Jurkat, Clone E6-1 (cell line): ENCODE measurements around the gene SLC47A2.
A peak's percentile ranks its signal among the peaks of the same experiment; 100 is the strongest.

Source experiments
- DNase-seq: peaks from one replicate; pipeline ENCODE4 v3.0.0-alpha.2; 2011; ENCODE audit warnings: low read depth, low spot score
- H3K4me3 ChIP-seq: 2 replicates; pipeline ENCODE4 v1.5.1; 2011; ENCODE audit warnings: mild to moderate bottlenecking, low read length, control low read depth, moderate library complexity

Gene SLC47A2

DNA sequence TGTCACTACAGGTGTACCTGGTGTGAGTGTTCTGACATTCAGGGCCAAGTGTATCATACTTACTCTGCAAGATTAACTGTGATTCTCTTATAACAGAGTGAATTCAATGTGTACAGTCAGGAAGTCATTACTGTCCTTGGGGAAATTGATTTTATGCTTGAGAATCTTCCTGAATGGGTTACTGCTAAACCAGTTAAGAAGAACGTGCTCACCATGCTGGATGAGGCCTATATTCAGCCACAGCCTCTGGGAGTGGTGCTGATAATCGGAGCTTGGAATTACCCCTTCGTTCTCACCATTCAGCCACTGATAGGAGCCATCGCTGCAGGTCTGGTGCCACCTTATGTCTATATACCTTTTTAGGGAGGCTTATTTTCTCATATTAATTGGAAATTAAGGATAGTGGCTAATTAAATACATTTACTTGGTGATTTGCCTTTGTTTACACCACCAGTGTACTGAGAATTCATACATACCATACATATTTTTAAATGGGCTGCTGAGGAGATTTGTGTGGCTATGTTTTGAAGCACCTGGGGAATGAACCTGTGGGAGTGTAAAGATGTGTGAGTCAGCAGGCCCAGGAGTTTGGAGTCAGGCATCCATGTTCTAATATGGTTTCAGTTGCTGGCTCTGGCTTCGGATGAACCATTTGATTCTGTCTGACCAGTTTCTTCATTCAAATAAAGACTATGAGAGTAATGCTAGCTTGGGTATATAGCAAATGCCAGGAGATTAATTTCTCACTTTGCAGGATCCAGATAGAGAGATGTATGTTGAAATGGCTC is 64.7 kb downstream of the SLC47A2 start:
- no peak for DNase-seq
- no peak overlapping the region for H3K4me3 ChIP-seq

DNA sequence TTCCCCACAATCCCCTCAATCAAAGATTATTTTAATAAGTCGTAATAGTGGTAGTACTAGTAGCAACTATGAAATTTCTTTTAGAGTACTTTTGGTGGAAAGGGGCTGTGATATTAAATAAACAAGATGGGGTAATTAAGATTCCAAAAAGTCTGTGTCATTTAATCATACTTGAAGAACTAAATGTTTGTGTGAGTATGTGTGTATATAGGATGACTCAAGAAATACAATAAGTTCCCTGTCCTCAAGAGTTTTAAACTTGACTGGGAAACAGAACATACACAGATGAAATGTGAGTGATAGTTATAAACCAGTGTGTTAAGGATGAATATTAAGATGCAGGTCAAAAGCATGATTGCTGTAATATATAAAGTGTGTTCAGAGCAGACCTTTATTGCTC is 65.6 kb downstream of the SLC47A2 start:
- no peak overlapping the region for H3K4me3 ChIP-seq

DNA sequence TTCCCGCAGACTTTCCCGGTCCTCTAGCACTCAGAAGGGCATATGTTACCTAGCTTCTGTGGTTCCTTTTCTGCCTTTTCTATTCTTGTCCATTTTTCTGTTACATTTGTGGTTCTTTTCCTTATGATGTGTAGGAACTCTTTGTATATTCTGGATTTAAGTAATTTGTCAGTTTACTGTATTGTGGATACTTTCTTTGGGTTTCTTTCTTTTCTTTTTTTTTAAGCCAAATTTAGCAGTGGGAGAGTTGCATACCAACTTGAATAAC is 67.2 kb downstream of the SLC47A2 start:
- no peak for DNase-seq
- H3K4me3 ChIP-seq = peak overlapping the region; percentile 73

More for the DNA sequence above, 65.6 kb downstream of the SLC47A2 start:
- no peak for DNase-seq

DNA sequence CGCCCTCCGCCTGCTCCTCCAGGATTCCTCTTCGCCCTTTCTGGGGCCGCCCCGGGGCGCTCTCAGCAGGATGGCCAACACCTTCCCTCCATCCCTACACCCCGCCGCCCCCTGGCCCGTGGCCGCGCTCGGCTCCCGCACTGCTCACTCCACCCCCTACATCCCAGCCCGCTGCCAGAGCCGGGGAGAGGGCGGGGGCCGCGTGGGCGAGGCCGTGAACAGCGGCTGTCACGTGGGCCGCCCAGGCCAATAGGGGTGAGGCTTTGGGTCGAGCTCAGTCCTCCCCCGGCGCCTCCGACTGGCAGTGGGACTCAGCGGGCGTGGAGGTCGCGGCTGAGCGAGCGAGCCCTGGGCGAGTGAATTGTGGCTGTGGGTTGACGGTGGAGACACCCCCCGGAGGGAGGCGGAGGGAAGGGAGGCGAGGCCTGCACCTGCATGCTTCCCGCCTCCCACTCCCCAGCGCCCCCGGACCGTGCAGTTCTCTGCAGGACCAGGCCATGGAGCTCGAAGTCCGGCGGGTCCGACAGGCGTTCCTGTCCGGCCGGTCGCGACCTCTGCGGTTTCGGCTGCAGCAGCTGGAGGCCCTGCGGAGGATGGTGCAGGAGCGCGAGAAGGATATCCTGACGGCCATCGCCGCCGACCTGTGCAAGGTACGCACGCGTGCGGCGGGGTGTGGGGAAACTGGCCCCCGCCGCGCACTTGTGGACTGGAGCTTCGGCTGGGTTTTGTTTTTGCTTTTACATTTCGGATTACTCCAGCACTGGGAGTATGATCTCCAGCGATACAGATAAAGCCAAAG is 67.7 kb downstream of the SLC47A2 start, which contains the start of gene ALDH3A2:
ALDH3A2 (plus strand) TSS at position 277 of the 799 bp plus-strand sequence; CDS start at position 498, 221 bp downstream.
- peak; percentile 77 for DNase-seq
- H3K4me3 ChIP-seq = peak within 1 kb of the TSS; percentile 73

DNA sequence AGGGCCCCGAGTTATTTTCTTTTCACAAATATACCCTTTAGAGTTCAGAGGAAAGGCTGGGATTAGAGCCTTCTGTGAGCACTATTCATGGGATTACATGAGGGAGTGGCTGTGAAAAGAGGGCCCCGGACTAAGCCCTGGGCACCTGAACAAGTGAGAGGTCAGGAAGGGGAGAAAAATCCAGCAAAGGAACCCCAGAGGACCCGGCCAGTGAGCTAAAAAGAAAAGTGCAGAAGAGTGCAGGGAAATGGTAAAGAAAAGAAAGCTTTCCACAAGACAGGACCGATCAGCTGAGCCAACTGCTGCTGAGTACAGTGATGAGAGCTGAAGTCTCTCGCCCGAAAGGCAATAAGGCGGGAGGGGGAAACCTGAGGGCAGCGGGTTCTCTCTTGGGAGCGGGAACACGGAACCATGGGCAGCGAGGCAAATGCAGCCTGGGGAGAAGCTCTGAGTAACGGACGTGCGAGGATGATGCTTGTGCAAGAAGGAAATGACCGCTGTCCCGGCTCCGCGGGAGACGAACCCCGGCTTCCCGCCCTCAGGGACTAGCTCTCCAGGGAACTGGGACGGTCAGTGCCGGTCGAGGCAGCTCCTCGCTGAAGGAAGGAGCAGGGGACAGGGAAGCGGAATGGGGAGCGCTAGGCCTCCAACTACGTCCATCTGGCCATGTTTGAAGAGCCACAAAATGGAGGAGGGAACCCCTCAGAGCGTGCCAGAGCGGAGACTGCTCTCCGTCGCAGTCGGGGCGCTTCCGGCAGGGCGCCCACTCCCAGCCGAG is 68.5 kb downstream of the SLC47A2 start:
- DNase-seq = no peak

DNA sequence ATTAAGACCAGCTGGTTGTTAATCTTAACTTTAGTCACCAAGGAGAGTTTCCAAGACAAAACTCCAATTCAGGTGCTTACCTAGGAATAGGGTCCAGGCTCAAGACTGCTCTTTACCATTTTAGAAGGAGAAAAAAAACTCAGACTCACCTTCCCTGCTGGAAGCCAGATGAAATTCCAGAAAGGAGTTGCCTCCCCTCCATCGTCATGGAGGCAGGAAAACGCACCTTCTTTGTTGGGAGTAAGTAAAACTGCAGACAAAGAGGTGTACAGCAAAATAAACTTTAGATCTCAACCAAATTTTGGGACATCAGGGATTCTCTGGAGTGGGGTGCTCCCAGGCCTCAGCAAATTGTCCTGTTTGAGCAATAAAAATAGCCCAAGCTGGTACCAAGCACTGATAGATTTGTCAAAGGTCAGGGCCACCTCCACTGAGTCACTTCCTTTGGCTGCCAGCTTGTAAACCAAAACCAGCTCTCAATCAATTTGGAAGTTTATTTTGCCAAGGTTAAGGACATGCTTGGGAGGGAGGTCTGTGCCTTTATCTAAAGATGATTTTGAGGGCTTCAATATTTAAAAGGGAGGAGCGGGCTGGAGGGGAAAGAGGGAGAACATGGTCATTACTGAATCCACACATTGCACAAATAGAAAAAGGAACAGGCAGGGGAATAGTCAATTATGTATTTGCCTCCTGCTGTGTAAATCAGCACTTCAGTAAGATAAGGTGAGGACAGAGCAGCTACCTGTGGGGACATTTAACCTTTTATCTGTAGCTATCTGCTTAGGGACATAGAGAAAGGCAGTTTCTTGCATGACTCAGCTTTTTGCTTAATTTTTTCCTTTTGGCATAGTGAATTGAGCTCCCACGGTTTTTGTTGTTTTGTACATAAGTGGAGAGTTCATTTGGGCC is 69.3 kb downstream of the SLC47A2 start:
- no peak for DNase-seq
- no peak overlapping the region for H3K4me3 ChIP-seq

More for the DNA sequence above, 68.5 kb downstream of the SLC47A2 start:
- peak overlapping the region; percentile 73 for H3K4me3 ChIP-seq

DNA sequence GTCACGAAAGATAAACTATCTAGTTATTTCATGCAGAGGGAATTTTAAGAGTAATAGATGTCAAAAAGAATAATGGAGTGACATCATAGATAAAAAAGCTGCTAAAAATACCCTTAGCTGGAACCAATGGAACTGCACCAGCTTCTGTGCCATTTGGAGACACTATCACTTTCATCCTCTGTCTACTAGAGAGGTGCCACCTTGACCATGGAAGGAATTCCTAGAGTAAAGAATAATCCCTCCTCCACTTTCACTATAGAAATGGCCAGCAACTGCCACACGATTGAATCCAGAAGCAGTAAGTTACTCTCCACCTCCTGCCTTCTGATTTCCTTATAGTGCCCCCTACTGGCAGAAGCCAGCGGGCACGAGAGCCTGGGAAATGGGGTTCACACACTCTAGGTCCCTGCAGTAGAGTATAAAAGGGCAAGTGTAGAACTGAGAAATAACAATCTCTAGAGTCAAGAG is 70.6 kb downstream of the SLC47A2 start:
- H3K4me3 ChIP-seq = no peak overlapping the region
- peak; percentile 30 for DNase-seq

DNA sequence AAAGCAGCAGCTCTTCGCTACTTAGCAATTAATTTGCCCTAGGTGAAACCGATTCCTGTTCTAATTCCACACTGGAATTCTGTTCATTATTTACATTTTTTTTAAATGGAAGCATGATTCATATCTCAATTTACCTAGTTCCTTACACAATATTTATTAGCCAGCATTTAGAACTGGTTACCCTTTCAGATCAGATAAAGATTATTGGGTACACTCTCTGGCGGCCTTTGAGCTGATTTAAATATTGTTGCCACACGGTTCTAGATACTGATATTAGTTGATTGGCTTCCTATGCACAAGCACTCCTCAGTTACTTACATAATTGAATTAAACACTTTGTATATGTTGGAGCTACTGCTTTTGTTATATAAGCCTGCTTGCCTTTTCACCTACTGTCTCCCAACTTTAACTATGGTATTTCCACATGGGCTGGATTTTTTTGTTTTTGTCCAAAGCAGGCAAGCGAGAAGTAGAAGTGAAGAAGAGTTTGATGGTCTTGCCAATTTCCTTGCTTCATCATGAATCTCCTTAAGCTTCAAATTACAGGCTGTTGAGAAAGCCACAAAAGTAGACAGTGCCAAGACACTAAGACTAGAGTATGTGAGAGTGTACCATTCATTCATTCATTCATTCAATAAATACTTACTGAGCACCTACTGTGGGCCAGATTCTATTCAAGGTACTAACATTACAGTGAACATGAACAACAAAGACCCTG is 71.7 kb downstream of the SLC47A2 start:
- DNase-seq = no peak
- H3K4me3 ChIP-seq = no peak overlapping the region

DNA sequence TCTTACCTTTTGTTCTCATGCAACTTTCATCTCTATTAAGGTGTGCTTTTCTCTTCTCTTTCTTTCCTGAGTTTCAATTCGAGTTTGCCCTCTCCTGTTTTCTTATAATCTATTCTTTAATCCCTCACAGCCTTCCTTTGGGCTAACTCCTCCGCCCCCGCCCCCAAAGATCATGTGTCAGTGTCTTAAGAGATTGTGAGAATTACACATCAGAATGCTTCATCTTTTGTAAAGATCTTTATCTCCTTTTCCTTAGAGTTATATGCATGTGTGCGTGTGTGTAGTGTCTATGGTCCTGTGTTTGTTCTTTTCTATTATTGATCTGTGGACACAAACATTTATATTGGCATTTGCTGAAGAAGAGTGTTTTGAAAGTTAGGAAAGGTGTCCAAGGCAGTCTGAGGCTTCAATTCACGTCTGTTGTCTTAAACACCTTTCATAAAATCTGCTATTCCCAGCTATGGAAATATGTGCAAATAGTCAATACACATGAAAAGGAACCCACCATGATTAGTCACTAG is 74.0 kb downstream of the SLC47A2 start:
- no peak for DNase-seq

DNA sequence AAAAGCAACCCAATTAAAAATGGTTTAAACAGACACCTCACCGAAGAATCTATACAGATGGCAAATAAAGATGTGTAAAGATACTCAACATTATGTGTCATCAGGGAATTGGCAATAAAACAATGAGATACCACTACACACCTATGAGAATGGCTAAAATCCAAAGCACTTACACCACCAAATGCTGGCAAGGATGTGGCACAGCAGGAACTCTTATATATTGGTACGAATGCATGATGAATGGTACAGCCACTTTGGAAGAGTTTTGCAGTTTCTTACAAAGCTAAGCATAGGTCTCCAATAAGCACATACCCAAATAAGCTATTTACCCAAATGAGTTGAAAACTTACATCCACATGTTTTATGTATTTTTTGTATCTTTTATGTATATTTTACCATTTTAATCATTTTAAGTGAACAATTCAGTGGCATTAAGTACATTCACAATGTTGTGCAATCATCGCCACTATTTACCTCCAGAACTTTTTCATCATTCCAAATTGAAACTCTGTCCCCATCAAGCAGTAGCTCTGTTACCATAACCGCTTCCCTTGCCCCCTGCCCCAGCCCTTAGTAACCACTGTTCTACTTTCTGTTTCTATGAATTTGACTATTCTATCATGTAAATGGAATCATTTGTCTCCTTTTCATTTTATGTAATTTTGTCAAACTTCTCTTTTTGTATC is 74.6 kb downstream of the SLC47A2 start:
- no peak for DNase-seq

More for the DNA sequence above, 74.0 kb downstream of the SLC47A2 start:
- no peak overlapping the region for H3K4me3 ChIP-seq

DNA sequence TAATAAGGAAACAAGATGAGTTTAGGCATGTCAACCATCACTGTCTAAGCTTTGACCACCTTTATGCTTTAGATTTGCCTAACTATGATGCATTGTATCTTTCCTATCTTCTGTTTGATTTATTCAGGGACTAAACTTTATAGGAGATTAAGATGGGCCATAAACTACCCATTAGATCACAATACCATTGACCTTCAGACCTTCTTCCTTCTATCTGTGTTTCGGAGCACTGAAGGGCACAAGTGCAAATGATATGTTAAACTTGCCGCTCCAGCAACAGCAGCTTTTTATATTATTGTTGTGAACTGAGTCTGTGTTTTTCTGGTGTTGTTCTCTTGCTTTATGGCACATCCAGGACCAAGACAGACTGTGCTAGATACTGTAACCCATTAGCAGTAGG is 84.5 kb downstream of the SLC47A2 start:
- H3K4me3 ChIP-seq = no peak overlapping the region
- no peak for DNase-seq

More for the DNA sequence above, 74.6 kb downstream of the SLC47A2 start:
- H3K4me3 ChIP-seq = no peak overlapping the region

DNA sequence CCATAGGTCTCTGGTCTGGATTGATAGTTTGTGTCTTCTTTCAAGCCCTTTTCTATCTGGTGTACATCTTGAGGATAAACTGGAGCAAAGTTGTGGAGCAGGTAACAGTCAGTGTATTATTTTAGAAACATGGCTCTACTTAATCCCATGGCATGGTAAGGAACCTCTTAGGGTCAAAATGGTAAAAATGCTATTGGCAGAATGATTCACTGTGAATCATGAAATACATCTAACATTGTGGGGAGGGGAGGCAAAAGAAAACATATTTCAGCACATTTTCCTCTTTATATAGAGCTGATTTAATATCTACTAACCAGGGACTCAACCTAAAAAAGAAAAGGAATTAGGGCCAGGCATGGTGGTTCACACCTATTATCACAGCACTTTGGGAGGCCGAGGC is 85.7 kb downstream of the SLC47A2 start:
- no peak for DNase-seq
- H3K4me3 ChIP-seq = no peak overlapping the region

DNA sequence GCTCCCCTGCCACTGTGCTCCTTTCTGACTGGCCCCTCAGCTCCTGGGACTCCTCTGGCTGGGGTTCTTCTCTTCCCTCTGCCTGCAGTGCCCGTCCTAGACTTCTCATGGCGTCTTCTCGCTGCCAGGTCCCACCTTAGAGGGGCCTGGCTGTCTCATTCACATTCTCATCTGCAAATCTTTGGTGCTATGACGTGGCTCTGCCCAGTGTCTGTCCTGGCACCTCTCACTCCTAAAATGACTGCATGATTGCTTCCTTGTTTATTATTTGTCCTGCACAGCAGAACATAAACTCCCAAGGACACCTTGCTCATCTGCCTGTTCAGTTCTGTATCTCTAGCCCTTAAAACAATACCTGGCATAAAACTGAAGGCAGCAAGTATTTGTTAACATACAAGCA is 86.3 kb downstream of the SLC47A2 start:
- no peak overlapping the region for H3K4me3 ChIP-seq
- no peak for DNase-seq

DNA sequence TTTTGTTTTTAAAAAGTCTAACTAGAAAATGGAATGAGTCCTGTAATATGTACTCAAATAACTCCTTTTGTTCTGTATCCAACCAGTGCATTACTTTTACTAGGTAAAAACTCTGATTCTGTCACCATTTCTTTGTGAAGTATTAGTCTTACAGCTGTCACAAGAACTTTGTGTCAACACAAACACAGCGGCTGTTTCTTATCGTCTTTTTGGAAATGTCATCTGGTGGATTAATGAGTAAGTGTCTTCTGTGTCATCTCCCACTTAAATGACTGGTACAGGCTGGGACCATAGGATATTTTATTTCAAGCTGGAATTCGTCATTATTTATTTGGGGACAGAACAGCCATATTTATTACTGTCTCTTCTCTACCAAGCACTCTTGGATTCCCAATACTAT is 86.9 kb downstream of the SLC47A2 start:
- no peak overlapping the region for H3K4me3 ChIP-seq
- no peak for DNase-seq
